HepG2 (cell line): ENCODE data around the gene TRIM31. TPM values are rescaled to one million over a fixed set of nuclear protein-coding genes. Genes with fewer than 3 reads are reported as not detected.

Experiments used
- EHMT2 ChIP-seq: fragments of 200-600 bp; sonication (generic); IDR thresholded peaks from 2 replicates; pipeline ENCODE4 v1.7.0; 2017; ENCODE audit warnings: antibody characterized with exemption, low read depth, low read length, borderline replicate concordance
- HCFC1 ChIP-seq: fragments of 150-350 bp; IDR thresholded peaks from 2 replicates; pipeline ENCODE4 v1.6.1; 2014; ENCODE audit warnings: low read depth, low read length
- KDM3A ChIP-seq: IDR thresholded peaks from 2 replicates; pipeline ENCODE4 v1.6.1; 2018; ENCODE audit warnings: low read depth, missing compliant biosample characterization
- MTA1 ChIP-seq: sonication (generic); formaldehyde crosslinking; IDR thresholded peaks from 2 replicates; pipeline ENCODE4 v1.4.0; 2020; ENCODE audit warnings: missing genetic modification reagents, mild to moderate bottlenecking, borderline replicate concordance
- MXD4 ChIP-seq: IDR thresholded peaks from 2 replicates; pipeline ENCODE4 v1.6.1; 2016; ENCODE audit warnings: mild to moderate bottlenecking, missing biosample characterization, missing genetic modification reagents
- NR2F6 ChIP-seq, 2 experiments: IDR thresholded peaks; 2 replicates each; pipeline ENCODE4 v1.6.1; 2016; ENCODE audit warnings: antibody characterized with exemption in 1 of 2, mild to moderate bottlenecking in 1 of 2
- RCOR2 ChIP-seq: IDR thresholded peaks from 2 replicates; pipeline ENCODE4 v1.6.1; 2016; ENCODE audit warnings: missing biosample characterization, missing genetic modification reagents
- SATB2 ChIP-seq: sonication (generic); formaldehyde crosslinking; IDR thresholded peaks from 2 replicates; pipeline ENCODE4 v1.5.0; 2020; ENCODE audit warnings: missing genetic modification reagents
- TAF15 ChIP-seq: fragments of 200-400 bp; formaldehyde crosslinking; IDR thresholded peaks from one replicate; pipeline ENCODE4 v1.6.1; 2018; ENCODE audit warnings: mild to moderate bottlenecking, low read depth, low read length; ENCODE audit not compliant: poor library complexity, severe bottlenecking
- TCF12 ChIP-seq, 2 experiments: fragments of 450-650 bp in 1 of 2; sonication (generic) in 1 of 2; formaldehyde crosslinking in 1 of 2; IDR thresholded peaks; 2 replicates each; pipeline versions ENCODE4 v1.6.1 to v1.8.0; 2017 to 2022; ENCODE audit warnings: antibody characterized with exemption in 1 of 2, mild to moderate bottlenecking in 1 of 2, missing genetic modification reagents in 1 of 2, moderate library complexity in 1 of 2
- YY1 ChIP-seq: IDR thresholded peaks from 2 replicates; pipeline ENCODE4 v1.6.1; 2011; ENCODE audit warnings: low read length, low read depth, moderate library complexity, mild to moderate bottlenecking; ENCODE audit not compliant: insufficient read depth, insufficient replicate concordance
- ZNF382 ChIP-seq: sonication (generic); formaldehyde crosslinking; IDR thresholded peaks from 2 replicates; pipeline ENCODE4 v1.5.0; 2020; ENCODE audit warnings: missing genetic modification reagents, mild to moderate bottlenecking, borderline replicate concordance
- ZNF44 ChIP-seq: sonication (generic); formaldehyde crosslinking; IDR thresholded peaks from 2 replicates; pipeline ENCODE4 v1.5.1; 2020; ENCODE audit warnings: mild to moderate bottlenecking, missing genetic modification reagents
- ZNF558 ChIP-seq: sonication (generic); formaldehyde crosslinking; IDR thresholded peaks from 2 replicates; pipeline ENCODE4 v1.9.0; 2022; ENCODE audit warnings: mild to moderate bottlenecking, missing genetic modification reagents, borderline replicate concordance
- ZNF577 ChIP-seq: sonication (generic); formaldehyde crosslinking; IDR thresholded peaks from 2 replicates; pipeline ENCODE4 v1.4.0; 2020; ENCODE audit warnings: mild to moderate bottlenecking, low read depth, missing genetic modification reagents, borderline replicate concordance
- ZNF589 ChIP-seq: sonication (generic); formaldehyde crosslinking; conservative IDR thresholded peaks from 2 replicates; pipeline ENCODE4 v1.8.0; 2022; ENCODE audit warnings: mild to moderate bottlenecking, moderate library complexity, missing genetic modification reagents
- ZNF772 ChIP-seq: sonication (generic); formaldehyde crosslinking; IDR thresholded peaks from 2 replicates; pipeline ENCODE4 v1.5.0; 2020; ENCODE audit warnings: mild to moderate bottlenecking, missing genetic modification reagents
- ZNF780A ChIP-seq: sonication (generic); formaldehyde crosslinking; IDR thresholded peaks from 2 replicates; pipeline ENCODE4 v1.8.0; 2022; ENCODE audit warnings: mild to moderate bottlenecking, missing genetic modification reagents, moderate library complexity
- polyA plus RNA-seq, 8 experiments: library from polyadenylated mRNA; depleted of rRNA in 3 of 8; stranded (reverse) in 7 of 8; unstranded in 1 of 8; fragments of >200 nt; fragmentation: Illumina TruSeq in 4 of 8; extraction: Trizol in 4 of 8; gene quantifications; 2 replicates each; pipeline versions ENCODE4 v1.2.1 to v1.2.3, GENCODE V29; 2011 to 2016; ENCODE audit warnings: low read depth in 4 of 8, missing spikeins in 1 of 8, mixed read lengths in 1 of 8; ENCODE audit not compliant: insufficient read depth in 1 of 8
- total RNA-seq, 5 experiments: library from RNA; depleted of rRNA; stranded (reverse); fragments of >200 nt; fragmentation: Illumina TruSeq; extraction: Trizol; gene quantifications; 2 replicates each; pipeline ENCODE4 v1.2.3, GENCODE V29; 2016; ENCODE audit warnings: low read depth in 1 of 5
- TF ChIP-seq, protein P1 (sequence below): sonication (generic); formaldehyde crosslinking; IDR thresholded peaks from 2 replicates; pipeline ENCODE4 v1.4.0; 2020; ENCODE audit warnings: mild to moderate bottlenecking, low read depth, missing genetic modification reagents
- TF ChIP-seq, protein P2 (sequence below): sonication (generic); formaldehyde crosslinking; conservative IDR thresholded peaks from 2 replicates; pipeline ENCODE4 v1.4.0; 2020; ENCODE audit warnings: missing genetic modification reagents
- TF ChIP-seq, protein P3 (sequence below): sonication (generic); formaldehyde crosslinking; IDR thresholded peaks from 2 replicates; pipeline ENCODE4 v1.4.0; 2020; ENCODE audit warnings: mild to moderate bottlenecking, missing genetic modification reagents
- TF ChIP-seq, protein P4 (sequence below): conservative IDR thresholded peaks from 2 replicates; pipeline ENCODE4 v1.6.1; 2018; ENCODE audit warnings: missing genetic modification reagents
- TF ChIP-seq, protein P5 (sequence below): IDR thresholded peaks from 2 replicates; pipeline ENCODE4 v1.6.1; 2016; ENCODE audit warnings: low read depth, borderline replicate concordance
- TF ChIP-seq, protein P6 (sequence below): sonication (generic); formaldehyde crosslinking; IDR thresholded peaks from 2 replicates; pipeline ENCODE4 v1.4.0; 2020; ENCODE audit warnings: mild to moderate bottlenecking, missing genetic modification reagents

The TRIM31 gene
- total and polyA plus RNA-seq, 2 of the 13 experiments (the other 11 are each of a cell fraction or from before 2014, with no cell fraction given) = 0.13 to 0.51 TPM

DNA sequence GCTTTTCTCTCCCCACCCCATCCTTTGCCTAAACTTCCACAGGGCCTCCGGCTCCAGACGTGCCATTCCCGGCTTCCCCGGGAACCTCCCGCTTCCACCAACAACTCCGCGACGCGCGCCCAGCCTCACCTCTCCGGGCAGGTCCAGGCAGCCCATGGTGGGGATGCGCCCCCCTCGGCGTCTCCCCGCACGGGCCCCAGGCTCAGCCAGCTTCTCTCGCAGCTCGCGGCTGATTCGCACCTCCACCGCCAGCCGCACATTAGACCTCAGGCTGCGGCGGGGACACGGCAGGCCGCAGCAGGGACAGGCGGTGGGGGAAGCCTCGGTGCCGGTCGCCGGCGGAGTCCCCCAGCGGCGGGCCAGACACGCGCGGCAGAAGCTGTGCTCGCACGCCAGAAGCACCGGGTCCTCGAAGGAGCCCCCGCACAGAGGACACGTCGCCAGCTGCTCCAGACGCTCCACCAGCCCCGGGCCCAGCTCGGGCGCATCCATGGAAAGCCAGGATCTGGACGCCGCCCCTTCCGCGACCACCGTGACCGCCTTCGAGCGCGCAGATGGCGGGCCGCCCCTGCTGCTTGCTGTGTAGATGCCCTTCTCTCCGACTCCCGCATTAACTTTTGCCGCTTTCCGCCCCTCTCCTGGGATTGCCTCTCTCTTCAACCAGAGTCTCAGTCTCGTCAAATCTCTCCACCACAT, 37.6 kb downstream of the TRIM31 start, which contains the start of gene RNF39 (continued):
- TF ChIP-seq NR2F6 (IDR thresholded peaks at IDR 0.05) (no peak), NR2F6 (CRISPR knock-in tag; IDR thresholded peaks at IDR 0.05) (no peak), TAF15 (no peak), ZNF589 (CRISPR knock-in tag) (no peak), TCF12 (IDR thresholded peaks at IDR 0.05) (no peak), TCF12 (CRISPR knock-in tag; IDR thresholded peaks at IDR 0.05) (no peak; the same call in 1 of the 2 replicates), KDM3A (CRISPR knock-in tag) (no peak), ZNF558 (CRISPR knock-in tag) (no peak), ZNF44 (no peak), RCOR2 (no peak), ZNF382 (CRISPR knock-in tag) (no peak), EHMT2 (no peak), ZNF577 (no peak), YY1 (no peak), MXD4 (no peak), SATB2 (no peak), HCFC1 (no peak), ZNF772 (no peak; the same call in 1 of the 2 replicates), MTA1 (CRISPR knock-in tag) (no peak; the same call in 1 of the 2 replicates), ZNF780A (CRISPR knock-in tag) (no peak)
- TF ChIP-seq, protein P1, sequence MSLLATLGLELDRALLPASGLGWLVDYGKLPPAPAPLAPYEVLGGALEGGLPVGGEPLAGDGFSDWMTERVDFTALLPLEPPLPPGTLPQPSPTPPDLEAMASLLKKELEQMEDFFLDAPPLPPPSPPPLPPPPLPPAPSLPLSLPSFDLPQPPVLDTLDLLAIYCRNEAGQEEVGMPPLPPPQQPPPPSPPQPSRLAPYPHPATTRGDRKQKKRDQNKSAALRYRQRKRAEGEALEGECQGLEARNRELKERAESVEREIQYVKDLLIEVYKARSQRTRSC (CRISPR knock-in tag) = no peak
- TF ChIP-seq, protein P2, sequence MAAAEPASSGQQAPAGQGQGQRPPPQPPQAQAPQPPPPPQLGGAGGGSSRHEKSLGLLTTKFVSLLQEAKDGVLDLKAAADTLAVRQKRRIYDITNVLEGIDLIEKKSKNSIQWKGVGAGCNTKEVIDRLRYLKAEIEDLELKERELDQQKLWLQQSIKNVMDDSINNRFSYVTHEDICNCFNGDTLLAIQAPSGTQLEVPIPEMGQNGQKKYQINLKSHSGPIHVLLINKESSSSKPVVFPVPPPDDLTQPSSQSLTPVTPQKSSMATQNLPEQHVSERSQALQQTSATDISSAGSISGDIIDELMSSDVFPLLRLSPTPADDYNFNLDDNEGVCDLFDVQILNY (CRISPR knock-in tag) = no peak
- TF ChIP-seq, protein P3, sequence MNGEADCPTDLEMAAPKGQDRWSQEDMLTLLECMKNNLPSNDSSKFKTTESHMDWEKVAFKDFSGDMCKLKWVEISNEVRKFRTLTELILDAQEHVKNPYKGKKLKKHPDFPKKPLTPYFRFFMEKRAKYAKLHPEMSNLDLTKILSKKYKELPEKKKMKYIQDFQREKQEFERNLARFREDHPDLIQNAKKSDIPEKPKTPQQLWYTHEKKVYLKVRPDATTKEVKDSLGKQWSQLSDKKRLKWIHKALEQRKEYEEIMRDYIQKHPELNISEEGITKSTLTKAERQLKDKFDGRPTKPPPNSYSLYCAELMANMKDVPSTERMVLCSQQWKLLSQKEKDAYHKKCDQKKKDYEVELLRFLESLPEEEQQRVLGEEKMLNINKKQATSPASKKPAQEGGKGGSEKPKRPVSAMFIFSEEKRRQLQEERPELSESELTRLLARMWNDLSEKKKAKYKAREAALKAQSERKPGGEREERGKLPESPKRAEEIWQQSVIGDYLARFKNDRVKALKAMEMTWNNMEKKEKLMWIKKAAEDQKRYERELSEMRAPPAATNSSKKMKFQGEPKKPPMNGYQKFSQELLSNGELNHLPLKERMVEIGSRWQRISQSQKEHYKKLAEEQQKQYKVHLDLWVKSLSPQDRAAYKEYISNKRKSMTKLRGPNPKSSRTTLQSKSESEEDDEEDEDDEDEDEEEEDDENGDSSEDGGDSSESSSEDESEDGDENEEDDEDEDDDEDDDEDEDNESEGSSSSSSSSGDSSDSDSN (CRISPR knock-in tag) = peak; percentile 88
- TF ChIP-seq, protein P4, sequence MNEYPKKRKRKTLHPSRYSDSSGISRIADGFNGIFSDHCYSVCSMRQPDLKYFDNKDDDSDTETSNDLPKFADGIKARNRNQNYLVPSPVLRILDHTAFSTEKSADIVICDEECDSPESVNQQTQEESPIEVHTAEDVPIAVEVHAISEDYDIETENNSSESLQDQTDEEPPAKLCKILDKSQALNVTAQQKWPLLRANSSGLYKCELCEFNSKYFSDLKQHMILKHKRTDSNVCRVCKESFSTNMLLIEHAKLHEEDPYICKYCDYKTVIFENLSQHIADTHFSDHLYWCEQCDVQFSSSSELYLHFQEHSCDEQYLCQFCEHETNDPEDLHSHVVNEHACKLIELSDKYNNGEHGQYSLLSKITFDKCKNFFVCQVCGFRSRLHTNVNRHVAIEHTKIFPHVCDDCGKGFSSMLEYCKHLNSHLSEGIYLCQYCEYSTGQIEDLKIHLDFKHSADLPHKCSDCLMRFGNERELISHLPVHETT = no peak
- TF ChIP-seq, protein P5, sequence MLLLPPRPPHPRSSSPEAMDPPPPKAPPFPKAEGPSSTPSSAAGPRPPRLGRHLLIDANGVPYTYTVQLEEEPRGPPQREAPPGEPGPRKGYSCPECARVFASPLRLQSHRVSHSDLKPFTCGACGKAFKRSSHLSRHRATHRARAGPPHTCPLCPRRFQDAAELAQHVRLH (CRISPR knock-in tag) = no peak
- TF ChIP-seq, protein P6, sequence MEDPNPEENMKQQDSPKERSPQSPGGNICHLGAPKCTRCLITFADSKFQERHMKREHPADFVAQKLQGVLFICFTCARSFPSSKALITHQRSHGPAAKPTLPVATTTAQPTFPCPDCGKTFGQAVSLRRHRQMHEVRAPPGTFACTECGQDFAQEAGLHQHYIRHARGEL = no peak; the same call in none of the 2 replicates
